SW 1271 (cell line): ENCODE measurements around the gene STX16.

Experiments
- DNase-seq, 2 experiments: peaks; one replicate each; lab custom pipeline; 2025; lab: John Stamatoyannopoulos, UW

STX16 gene

DNA sequence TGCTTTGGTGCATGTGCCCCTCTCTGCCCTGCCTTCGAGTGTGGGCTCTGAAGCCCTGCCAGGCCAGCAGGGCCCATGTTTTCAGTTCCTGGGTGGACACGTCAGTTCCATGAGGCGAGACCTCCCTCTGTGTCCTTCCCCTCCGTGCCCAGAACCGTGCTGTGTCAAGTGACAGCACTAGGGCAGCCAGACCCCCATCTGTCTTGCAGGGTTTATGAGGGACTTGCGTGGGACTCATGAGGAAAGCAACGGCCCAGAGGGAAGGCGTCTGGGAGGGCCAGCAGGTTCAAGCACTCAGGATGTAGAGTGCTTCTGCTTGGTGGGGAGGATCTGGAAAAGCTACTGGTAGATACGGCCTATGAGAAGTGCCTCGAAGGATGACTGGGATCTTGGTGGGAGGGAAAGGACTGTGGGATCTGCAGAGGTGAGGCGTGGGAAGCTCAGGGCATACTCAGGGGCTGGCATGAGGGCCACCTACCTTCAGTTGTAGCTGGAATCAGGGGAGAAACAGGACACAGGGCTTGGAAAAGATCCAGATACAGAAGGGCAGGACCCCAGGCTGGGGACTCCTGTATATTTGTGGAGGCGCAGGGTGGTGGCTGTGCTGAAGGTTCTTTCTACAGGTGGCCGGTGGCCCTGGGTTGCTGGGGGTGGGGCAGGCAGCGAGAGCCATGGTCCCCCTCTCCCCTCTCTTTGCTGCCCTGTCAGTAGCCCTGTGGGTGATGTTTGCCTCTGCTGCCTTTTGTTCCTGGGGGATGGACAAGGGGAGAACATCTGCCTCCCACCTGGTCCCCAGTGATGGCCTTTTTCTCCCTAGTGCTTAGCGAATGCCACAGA lies 47.0 kb downstream of the STX16 start:
- no peak for DNase-seq

DNA sequence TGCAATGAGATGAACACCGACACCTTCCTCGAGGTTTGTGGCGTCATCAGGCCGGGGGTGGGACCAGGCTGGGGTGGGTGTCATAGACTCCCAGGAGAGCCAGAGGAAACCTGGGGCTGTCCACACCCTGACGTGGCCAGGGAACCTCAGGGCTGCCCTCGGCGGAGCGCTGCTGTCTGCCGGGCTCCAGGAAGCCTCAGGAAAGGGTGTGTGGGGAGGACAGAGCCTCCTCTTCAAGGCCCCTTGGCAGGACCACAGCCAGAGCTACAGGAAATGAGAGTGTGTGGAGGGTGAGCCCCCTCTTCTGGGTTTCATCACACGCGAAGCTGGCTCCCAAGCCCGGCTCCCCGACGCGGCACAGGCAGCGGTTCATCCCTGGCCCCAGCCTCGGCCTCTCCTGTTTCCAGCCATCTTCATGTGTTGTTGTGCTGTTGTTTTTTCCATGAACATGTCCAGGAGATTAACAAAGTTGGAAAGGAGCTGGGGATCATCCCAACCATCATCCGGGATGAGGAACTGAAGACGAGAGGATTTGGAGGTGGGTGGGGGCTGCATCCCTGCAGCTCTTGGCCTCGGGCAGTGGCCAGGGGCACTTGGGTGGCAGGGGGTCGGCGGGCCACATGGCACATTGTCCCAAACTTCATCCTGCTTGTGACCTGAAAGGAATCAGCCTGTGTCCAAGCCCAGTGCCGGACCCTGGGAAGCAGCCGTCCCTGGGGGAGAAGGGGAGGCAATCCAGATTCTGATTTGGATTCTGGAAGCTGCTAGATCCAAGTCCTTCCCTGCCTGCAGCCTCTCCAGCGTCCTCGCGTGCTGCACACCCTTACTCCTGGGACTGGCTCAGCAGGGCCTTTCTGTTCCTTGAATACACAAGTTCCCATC lies 47.9 kb downstream of the STX16 start:
- DNase-seq = no peak

DNA sequence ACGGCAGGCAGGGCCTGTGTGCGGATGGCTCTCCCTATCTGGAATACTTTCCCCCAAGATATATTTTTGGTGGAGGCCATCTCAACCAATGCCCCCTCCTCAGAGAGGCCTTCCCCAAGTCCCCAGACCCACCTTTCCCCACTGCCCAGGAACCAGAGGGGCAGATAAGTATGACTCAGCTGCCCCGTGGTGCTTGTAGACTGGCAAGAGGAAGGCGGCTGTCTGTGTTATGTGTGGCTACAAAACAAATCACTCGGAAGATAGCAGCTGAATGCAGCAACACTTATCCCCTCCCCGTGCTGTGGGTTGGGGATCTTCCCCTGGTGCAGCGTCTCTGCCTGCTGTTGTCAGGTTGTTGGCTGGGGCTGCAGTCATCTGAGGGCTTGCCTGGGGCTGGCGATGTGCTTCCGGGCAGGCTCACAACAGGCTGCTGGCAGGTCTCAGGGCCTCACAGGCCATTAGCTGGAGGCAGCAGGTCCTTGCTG lies 48.6 kb downstream of the STX16 start:
- DNase-seq = no peak

DNA sequence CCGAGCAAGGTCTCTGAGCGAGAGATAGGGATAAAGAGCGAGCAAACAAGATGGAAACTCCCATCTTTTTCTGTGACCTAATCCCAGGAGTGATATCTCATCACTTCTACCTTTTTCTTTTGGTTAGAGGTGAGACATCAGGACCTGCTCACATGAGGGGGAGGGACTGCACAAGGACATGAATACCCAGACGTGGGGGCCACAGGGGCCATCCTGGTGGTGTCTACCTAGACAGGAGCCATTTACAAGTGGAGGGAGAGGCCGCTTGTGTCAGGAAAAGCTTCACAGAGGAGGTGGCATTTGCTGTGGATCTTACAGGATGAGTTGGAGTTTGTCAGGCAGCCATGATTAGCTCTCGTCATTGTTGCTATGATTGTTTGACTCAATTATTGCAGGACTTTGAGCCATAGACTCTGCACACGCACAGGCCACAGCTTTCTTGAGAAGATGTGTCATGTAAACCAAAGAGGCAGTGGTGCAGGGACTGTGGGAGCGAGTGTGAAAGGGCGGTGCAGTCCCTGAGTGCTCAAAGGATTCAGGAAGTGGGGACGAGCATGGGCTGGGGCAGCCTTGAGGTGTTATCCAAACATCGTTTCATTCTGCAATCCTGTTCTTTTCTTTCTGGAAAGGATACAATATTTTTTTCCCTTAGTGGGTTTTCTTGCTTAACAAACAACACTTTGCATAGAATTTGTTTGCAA lies 49.2 kb downstream of the STX16 start:
- no peak for DNase-seq

DNA sequence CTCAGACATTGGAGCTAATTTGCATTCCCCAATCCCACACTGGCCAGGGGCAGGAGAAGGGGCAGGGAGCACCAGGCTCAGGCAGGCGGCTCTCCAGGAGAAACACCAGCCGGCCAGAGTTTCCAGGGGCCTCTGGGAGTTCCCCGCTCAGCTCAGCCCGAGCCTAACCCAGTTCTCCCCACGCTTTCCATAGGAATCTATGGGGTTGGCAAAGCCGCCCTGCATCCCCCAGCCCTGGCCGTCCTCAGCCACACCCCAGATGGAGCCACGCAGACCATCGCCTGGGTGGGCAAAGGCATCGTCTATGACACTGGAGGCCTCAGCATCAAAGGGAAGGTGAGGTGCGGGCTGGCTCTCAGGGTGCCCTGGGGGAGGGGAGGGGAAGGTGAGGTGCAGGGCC lies 49.7 kb downstream of the STX16 start:
- no peak for DNase-seq

DNA sequence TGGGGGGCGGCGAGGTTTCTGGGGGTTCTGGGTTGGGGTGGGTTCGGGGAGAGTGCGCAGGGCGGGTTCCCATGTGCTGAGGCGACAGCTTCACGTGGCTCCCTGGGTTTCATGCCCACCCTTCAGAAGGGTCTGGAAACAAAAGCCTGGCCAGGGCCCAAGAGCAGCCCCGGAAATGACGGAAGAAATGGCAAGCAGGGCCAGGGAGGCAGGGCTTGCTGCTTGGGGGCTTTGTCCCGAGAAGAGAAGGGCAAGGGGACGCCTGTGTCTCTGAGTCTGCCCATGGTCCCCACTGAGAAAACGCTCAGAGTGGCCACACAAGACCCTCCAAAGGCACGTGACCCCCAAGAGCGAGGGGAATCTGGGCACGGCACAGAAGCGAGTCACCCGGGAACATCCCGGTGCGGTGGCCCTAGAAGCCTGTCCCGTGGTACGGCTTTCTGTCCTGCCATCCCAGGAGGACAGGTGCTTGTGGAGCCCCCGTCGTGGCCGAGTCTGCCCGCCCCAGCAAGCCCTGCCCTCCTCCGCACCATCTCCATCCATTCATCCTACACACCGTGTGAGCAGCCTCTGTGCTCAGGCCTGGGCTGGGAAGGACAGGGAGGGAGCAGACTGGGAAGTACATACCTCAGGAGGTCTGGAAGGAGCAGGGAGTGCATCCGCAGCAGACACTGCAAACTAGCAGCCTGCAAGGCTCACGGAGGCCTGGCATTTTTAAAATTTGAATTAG lies 50.5 kb downstream of the STX16 start:
- DNase-seq = no peak

DNA sequence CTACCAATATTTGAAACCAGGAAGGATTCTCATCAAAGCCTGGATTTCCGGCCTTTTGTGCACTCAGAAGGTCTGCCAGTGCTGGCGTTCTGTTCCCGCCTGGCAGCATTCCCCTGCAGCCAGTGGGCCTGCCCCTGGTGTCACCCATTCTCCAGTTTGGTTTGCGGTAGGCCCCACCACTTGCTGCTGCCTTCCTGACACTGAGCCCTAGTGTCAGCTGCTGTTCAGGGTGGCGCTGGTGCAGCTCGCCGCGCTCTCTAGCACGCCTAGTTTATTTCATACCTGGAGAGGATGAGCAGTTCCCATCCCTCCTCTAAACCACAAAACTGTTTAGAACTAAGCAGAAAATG lies 51.1 kb downstream of the STX16 start:
- no peak for DNase-seq

DNA sequence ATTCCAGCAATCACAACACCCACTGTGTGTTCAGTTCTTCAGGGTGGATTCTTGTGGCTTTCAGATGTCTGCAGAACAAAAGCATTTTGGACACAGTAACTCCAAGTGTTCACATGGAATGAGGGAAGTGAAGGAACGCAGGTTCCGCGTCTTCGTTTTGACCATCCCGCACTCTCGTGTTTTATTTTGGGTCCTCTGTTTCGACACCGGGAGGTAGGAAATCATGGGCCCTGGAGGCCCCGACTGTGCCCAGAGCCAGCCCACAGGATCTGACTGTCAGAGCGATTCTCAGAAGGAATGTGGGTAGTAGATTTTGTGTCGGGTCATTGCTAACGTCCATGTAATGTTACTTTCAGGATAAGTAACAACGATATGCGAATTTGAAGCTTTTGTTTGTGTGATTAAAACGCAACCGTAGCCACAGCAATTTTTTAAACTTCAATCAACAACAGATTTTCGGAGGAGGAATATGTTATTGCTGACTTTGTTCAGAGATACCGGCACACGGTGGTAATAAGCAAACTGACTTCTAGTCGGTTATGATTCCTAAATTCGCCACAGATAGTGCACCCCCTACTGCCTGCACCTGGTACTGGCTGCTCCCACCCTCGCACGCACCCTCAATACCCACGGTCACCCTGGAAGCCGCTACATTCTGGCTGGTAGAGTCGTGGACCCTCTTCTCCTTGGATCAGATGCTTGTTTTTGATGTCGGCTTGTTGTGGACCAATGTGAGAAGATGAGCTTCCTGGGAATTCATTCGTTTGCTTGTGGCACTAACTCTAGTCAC lies 52.0 kb downstream of the STX16 start:
- no peak for DNase-seq

DNA sequence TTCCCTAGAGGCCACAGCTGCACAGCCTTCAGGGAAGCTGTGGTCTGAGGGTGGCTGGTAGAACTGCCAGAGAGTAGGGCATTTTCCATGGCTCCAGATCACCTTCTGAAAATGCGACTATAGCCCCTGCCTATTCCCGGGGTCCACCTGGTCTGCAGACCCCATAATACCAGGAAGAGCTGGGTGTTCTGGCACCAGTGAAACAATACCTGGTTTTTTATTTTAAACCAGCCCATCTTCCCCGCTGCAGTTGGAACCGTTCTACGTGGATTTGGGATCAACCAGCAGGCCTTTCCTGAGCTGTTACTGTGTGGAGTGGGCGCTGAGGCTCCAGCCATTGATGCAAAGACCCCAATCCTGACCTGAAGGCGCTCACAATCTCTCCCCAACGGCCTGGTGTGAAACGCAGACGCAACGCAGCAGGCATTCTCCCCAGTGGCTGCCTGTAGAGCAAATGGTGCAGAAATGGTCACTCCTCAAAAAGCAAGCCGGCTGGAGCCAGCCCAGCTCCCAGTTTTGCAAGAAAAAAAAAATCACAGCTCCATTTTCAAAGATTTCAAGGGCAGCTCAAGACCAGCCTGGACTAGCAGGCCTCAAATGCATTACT lies 52.8 kb downstream of the STX16 start:
- no peak for DNase-seq

DNA sequence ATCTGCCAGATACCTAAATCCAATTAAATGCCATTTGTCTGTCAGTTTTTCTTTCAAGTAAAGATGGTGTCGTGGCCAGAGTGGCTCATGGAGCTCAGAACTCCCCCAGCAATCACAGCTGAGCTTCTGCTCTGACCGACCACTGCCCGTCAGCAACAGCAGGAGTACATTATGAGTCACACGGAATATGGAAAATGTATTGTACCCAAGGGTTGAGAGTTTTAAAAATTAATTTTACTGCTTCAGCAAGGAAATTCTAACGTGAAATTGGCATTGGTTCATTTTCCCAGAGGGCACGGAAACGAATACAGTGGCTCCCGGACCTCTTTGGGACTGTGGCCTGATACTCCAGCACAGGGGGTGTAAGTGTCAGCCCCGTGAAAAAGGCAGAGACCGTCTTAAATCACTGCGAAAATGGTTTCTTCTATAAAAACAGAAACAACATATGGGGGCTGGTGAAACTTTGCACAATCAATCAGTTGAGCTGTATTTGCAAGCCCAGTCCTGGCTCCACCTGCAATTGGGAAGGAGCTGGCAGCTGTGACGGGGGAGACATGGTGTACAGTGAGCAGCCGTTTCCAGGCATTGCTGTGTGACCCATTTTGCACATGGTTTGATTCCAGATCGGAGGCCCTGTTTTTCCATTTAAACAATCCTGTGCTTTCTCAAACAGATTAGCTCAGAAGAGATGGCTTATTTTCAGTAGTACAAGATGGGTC lies 54.3 kb downstream of the STX16 start:
- no peak for DNase-seq

DNA sequence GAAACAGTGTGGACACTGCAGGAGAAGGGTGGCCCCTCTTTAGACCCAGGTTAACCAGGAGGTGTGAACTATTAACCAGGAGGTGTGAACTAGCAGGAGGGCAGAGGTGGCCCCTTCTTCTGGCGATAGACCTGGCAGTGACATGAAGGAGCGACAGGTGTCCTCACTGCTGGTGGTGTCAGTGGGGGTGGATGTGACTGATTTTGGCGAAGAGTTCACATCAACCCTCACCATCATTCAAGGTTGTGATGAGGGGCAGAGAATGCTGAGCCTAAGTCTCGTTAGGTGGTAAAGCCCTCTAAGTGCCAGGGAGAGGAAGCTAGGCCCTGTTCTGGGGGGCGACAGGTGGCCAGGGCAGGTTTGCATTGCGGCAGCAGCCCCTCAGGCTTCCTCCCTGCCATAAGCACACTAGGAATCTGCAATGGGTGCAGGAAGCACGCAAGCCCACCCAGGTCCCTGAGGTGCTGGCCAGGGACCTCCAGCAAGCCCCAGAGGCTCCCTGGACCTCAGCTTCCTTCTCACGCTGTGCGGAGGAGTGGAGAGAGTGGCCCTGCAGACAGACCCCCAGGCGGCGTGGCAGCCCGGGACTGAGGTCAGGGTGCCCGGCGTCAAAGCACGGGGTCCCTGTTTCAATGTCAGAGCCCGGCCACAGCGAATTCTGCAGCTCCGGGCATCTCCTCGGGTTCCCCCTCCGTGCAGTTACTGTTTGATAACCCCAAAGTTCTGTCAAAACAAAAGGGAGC lies 55.2 kb downstream of the STX16 start:
- no peak for DNase-seq

DNA sequence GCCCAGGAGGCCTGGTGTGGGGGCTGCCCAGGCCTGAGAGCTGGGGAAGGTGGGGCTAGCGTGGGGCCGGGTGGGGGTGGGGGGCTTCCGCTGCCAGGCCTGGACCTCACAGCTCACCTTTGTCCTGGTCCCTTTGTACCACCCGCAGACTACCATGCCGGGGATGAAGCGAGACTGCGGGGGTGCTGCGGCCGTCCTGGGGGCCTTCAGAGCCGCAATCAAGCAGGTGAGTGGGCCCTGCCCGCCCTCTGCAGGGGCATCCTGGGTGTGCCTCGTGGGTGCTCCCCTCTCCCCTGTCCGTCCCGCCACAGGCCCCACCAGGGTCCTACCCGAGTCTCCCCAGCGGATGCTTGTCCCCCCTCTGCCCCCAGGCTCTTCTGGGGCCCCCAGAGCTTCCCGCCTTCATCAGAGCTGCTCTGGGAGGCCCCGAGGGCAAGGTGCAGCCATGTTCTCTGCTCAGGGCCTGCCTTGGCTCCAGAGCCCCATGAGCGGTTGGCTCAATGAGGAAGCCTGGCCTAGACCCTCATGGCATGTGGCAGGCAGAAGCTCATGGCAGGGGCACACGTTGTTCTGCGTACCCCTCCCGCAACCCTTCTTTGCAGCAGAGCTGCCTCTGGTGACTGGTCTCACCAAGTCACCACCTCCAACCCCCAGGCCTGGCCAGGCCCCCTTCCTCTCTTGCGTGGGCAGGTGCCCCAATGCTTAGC lies 56.0 kb downstream of the STX16 start:
- DNase-seq = no peak

DNA sequence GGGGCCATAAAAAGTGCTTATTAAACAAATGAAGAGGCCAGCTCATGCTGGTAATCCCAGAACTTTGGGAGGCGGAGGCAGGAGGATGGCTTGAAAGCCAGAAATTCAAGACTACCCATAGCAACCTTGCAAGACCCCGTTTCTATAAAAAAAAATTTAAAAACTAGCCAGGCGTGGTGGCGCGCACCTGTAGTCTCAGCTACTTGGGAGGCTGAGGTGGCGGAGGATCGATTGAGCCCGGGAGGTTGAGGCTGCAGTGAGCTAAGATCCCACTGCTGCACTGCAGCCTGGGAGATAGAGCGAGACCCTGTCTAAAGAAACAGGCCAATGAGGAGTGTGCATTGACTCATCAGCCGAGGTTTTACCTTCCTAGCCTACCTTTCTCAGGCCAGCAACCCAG lies 56.7 kb downstream of the STX16 start:
- no peak for DNase-seq

DNA sequence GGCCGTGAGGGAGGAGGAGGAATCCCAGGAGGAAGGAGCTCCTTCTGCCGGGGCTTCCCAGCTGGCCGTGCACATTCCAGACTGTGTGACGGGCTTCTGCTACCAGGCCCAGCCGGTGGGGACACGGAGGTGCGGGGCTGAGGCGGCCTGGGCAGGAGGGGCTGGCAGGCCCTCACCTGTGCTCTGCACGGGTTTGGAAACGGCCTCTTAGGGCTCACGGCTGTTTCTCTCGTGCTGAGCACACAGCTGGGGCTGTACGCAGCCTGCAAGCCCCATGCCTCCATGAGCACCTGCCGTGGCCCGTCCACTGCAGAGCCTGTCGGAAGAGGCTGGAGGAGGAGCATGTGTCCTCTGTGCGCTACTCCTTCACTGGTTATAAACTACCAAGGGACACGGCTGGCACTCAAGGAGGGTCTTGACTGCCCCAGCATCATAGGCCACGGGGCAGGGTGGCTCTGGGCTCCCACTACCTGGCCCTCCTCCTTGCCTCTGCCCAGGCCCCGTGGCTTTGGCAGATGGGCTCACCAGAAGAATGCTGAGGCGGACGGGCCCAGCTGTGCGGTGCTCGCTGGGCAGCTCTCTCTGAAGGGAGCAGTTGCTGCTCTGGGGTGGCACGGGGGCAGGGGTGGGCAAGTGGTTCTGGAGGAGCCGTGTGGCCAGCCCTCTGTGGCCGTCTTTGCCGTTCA lies 57.3 kb downstream of the STX16 start:
- DNase-seq = no peak

DNA sequence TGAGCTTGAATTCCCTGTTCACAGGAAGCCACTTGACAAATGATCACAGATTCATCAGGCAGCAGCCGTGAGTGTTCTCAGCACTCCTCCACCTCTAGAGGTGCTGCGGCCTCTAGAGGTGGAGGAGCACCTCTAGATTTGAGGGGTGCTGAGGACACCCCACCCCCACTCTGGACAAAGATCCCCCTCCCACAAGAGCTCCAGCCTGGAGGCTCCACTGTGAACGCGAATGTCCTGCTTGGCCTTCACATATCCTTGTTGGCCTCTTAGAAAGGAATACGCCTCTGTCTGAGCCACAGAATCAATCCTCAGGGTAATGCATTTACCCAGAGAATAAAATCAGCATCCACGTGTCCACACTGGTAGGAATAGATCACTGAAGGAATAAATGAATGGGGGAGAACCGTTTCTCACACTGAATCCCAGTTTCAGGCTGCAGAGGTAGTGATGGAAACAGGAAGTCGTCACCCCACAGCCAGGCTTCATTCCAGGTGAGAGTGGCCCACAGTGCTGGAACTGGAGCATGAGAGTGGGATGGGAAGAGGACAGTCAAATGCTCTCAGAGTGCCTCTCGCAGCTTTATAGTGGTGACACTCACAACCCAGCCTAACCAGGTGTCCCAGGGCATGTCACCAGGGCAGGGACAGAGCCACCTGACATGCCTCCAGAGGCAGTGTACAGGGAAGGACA lies 58.1 kb downstream of the STX16 start:
- no peak for DNase-seq

DNA sequence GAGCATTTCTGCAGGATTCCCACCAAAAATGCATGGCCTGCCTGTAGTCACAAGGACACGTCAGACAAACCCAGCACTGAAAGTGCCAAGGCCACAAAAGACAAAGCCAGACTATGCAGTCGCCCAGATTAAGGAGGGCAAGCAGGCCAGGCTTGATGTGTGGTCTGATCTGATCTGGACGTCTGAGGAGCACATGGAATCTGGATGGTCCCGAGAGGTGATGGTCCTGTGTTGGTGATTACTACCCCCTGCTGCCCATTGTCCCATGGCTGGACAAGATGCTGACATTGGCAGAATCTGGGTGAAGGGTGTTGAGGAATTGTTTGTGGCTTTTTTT lies 58.6 kb downstream of the STX16 start:
- DNase-seq = no peak

DNA sequence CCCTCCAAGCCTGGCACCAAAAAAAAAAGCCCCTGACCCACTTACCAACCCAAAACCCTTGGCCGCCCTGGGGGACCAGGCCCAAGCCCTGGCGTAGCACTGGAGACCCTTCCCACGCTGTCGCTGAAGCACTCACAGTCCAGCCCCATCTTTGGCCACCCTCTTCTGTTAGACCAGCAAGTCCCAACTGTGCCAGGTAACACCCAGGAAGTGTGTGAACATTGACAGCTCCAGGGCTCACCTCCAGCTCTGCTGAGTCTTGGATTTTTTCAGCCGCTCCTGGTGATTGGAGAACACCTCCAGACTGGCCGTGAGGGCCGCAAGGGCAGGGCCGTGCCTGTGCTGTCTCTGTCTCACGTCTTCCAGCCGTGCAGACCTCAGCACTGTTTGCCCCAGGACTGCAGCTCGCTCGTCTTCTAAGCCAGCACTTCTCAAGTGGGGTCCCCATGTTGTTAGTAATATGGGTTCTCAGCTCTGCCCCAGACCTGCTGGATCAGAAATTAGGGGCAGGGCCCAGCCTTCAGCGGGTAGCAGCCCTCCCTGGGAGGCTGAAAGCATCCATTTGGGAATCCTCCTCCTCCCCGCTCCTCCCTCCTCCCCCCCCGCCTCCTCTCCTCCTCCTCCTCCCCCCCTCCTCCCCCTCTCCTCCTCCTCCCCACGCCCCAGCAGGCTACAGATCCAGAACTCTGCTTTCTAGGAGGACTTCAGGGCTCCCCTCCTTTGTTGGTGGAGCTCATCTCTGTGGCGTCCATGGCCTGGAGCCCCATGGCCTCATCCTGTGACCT lies 59.6 kb downstream of the STX16 start:
- no peak for DNase-seq
